Gastrocnemius medialis (tissue), 4 donors: ENCODE data around the gene STAC2. TPM values are rescaled to one million over a fixed set of nuclear protein-coding genes. Genes with fewer than 3 reads are reported as not detected.

Experiments used
- ATAC-seq, 2 donors: fragments of 150-250 bp; one replicate each; pipeline ENCODE4 v1.9.1; 2016
- DNase-seq, 2 donors: peaks; one replicate each; pipeline ENCODE4 v3.0.0-alpha.2; 2019
- H3K27ac ChIP-seq, 4 donors: fragments of 200-600 bp; sonication (generic); 1 replicate in 1 of 4; 2 replicates in 3 of 4; pipeline ENCODE4 v1.5.1; 2016 to 2018; ENCODE audit warnings: mild to moderate bottlenecking in 2 of 4, moderate library complexity in 1 of 4
- H3K27me3 ChIP-seq, 3 donors: fragments of 200-600 bp; sonication (generic) in 2 of 3; 1 replicate in 1 of 3; 2 replicates in 2 of 3; pipeline versions ENCODE4 v1.5.1 to v1.6.0; 2016 to 2019; ENCODE audit warnings: mild to moderate bottlenecking in 1 of 3, moderate library complexity in 1 of 3
- H3K36me3 ChIP-seq, 2 donors: fragments of 200-600 bp; sonication (generic) in 1 of 2; one replicate each; pipeline ENCODE4 v1.5.1; 2017 to 2018
- H3K4me1 ChIP-seq, 2 donors: fragments of 200-600 bp; sonication (generic) in 1 of 2; one replicate each; pipeline ENCODE4 v1.5.1; 2016 to 2017; ENCODE audit warnings: mild to moderate bottlenecking in 2 of 2
- H3K4me3 ChIP-seq, 4 donors: fragments of 200-600 bp; sonication (generic) in 3 of 4; 1 replicate in 1 of 4; 2 replicates in 3 of 4; pipeline ENCODE4 v1.5.1; 2016 to 2019; ENCODE audit warnings: mild to moderate bottlenecking in 2 of 4
- H3K9me3 ChIP-seq, 3 donors: fragments of 200-600 bp; sonication (generic) in 2 of 3; 1 replicate in 1 of 3; 2 replicates in 2 of 3; pipeline ENCODE4 v1.5.1; 2016 to 2019
- POLR2A ChIP-seq, 2 donors: fragments of 450-650 bp; IDR thresholded peaks; one replicate each; pipeline ENCODE4 v1.6.1; 2017; ENCODE audit warnings: antibody characterized with exemption in 2 of 2, mild to moderate bottlenecking in 2 of 2, moderate library complexity in 2 of 2
- in situ Hi-C, 4 donors: fragments of 200-750 bp; cut with MboI; loops; one replicate each; pipeline versions ENCODE4 v1.15.0 to v1.8.0; 2017; ENCODE audit warnings: low sequenced_read_pairs in 4 of 4
- intact Hi-C: fragments of 100-400 bp; cut with DNase I; formaldehyde crosslinking; loops from one replicate; pipeline ENCODE4 v1.15.1; 2023; ENCODE audit warnings: low total_unique reads
- total RNA-seq, 4 donors: library from RNA; depleted of rRNA; stranded (reverse); fragments of >200 nt; gene quantifications; one replicate each; pipeline versions ENCODE4 v1.1.0 to v1.2.3, GENCODE V29; 2016
- TF ChIP-seq, protein P1 (sequence below), 5 experiments: fragments of 450-650 bp in 3 of 5; fragments of 200-600 bp in 2 of 5; sonication (generic) in 2 of 5; IDR thresholded peaks in 4 of 5; conservative IDR thresholded peaks in 1 of 5; 1 replicate in 4 of 5; 2 replicates in 1 of 5; pipeline ENCODE4 v1.5.1; 2016 to 2019; ENCODE audit warnings: antibody characterized with exemption in 5 of 5, mild to moderate bottlenecking in 3 of 5, moderate library complexity in 3 of 5

The STAC2 gene
- total RNA-seq, 4 donors from 2014 or later = not detected

DNA sequence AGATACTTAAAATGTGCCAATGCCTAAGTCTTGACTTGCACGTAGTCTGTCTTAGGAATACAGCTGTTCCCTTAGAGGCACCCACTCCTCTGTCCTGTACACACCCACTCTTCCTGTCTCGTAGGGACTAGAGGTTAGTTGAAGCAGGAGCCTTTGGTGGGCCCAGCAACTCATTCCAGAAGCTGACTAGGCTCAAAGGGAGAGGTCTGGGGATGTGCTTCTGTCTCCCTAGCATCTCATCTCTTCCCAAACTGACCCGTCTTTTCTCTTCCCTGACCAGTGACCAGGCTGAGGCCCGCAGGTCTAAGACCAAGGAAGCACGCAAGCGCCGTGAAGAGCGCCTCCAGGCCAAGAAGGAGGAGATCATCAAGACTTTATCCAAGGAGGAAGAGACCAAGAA, 21.5 kb downstream of the STAC2 start:
- TF ChIP-seq, protein P1, sequence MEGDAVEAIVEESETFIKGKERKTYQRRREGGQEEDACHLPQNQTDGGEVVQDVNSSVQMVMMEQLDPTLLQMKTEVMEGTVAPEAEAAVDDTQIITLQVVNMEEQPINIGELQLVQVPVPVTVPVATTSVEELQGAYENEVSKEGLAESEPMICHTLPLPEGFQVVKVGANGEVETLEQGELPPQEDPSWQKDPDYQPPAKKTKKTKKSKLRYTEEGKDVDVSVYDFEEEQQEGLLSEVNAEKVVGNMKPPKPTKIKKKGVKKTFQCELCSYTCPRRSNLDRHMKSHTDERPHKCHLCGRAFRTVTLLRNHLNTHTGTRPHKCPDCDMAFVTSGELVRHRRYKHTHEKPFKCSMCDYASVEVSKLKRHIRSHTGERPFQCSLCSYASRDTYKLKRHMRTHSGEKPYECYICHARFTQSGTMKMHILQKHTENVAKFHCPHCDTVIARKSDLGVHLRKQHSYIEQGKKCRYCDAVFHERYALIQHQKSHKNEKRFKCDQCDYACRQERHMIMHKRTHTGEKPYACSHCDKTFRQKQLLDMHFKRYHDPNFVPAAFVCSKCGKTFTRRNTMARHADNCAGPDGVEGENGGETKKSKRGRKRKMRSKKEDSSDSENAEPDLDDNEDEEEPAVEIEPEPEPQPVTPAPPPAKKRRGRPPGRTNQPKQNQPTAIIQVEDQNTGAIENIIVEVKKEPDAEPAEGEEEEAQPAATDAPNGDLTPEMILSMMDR (IDR thresholded peaks at IDR 0.05 in 4 of 5, conservative IDR thresholded peaks at IDR 0.05 in 1 of 5) = no peak
- no peak for TF ChIP-seq POLR2A (IDR thresholded peaks at IDR 0.05)
- Histone ChIP-seq H3K27ac (peak overlapping the region in 1 of 4 donors; percentile 24), H3K4me1 (peaks cover 27 to 30% of the 10 kb centered on the region in 2 donors), H3K36me3 (peaks cover 0 to 42% of the 10 kb centered on the region in 2 donors), H3K4me3 (no peak overlapping the region), H3K9me3 (no peaks in the 10 kb centered on the region), H3K27me3 (no peaks in the 10 kb centered on the region)
- no peak for ATAC-seq
- no peak for DNase-seq
- in situ Hi-C loops (no loop called here), intact Hi-C loops (no loop called here)

DNA sequence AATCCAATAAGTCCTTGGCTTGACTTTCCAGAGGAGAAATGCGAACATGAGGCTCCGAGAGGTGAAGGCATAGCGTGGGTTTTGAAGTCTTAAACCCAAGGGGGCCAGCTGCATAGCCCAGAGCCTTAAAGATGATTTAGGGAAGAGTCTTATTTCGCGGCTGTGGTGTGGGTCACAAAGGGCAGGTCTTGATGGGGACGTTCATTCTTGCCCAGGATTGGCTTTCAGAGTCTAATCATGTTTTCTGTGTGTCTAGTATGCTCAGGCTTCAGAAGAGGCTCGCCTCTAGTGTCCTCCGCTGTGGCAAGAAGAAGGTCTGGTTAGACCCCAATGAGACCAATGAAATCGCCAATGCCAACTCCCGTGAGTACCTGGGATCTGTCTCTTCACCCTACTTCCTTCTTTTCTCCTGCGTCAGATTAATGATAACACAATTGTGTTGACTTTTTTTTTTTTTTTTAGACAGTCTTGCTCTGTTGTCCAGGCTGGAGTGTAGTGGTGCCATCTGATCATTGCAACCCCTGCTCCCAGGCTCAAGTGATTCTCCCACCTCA, 24.7 kb downstream of the STAC2 start:
- H3K36me3 ChIP-seq = peaks cover 0 to 42% of the 10 kb centered on the region in 2 donors
- H3K27ac ChIP-seq = peak overlapping the region; percentile 87 to 99 (median 94)
- in situ Hi-C loops (no loop called here), intact Hi-C loops (no loop called here)
- no peaks in the 10 kb centered on the region for H3K9me3 ChIP-seq
- no peak for DNase-seq
- no peak for ATAC-seq
- H3K27me3 ChIP-seq = no peaks in the 10 kb centered on the region
- peak overlapping the region; percentile 79 to 94 (median 84) for H3K4me3 ChIP-seq
- H3K4me1 ChIP-seq = peaks cover 31 to 32% of the 10 kb centered on the region in 2 donors
- TF ChIP-seq, protein P1 (IDR thresholded peaks at IDR 0.05 in 4 of 5, conservative IDR thresholded peaks at IDR 0.05 in 1 of 5) = no peak
- TF ChIP-seq POLR2A (IDR thresholded peaks at IDR 0.05) = no peak

DNA sequence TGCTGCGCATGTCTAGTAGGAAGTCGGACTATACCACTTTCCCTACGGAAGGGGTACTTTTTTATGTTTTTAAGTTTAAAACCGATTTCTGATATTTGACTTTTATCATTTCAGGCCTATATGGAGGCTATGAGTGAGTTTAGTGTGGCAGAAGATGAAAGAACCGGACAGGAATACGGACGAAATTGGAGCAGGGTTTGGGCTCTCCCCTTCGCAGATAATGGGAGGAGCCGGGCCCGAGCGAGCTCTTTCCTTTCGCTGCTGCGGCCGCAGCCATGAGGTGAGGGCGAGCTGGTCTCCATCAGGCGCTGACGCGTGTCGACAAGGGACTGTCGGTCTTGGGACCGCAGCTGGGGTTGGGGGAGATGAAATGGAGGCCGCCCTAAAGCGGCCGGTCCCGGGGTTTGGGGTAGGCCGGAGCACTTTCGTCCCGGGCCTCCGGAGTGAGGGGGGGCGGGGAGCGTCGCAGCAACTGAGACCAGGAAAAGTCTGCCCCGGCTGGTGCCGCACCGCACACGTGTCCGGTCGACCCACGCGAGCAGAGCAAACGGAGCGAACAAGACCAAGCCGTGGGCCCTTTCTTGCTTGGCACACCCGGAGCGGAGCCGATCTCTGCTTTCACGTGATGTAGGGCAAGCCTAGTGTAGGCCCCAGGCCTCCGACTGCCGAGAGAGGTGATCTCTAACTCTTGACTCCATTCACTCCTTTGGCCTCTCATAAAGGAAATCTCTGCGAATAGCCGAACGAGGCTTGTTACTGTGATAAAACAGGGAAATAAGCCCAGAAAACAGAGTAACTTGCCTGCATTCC, 25.5 kb downstream of the STAC2 start, which contains the start of gene RPL19:
RPL19 (plus strand) TSS at position 214 of the 810 bp plus-strand sequence; CDS start at position 276, 62 bp downstream.
- H3K4me1 ChIP-seq = peaks cover 38 to 40% of the 10 kb centered on the region in 2 donors
- intact Hi-C loops = no loop called here
- in situ Hi-C loops = no loop called here

DNA sequence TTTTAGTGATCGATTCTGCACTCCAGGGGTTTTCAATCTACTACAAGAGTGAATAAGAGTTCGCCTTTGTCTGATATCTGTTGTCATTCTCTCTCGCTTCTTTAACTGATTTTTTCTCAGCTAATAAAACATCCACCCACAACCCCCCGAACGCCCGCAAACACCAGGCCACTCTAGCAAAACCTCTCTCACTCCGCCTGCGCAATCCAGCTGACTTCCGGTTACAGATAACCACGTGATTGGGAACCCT, 26.0 kb downstream of the STAC2 start:
- H3K4me3 ChIP-seq = peak overlapping the region; percentile 79 to 94 (median 84)
- no peaks in the 10 kb centered on the region for H3K9me3 ChIP-seq
- H3K36me3 ChIP-seq = peaks cover 0 to 38% of the 10 kb centered on the region in 2 donors
- peak overlapping the region; percentile 87 to 99 (median 94) for H3K27ac ChIP-seq
- intact Hi-C loops (loop anchor here (10.0 kb wide), 2 partner anchors 465 to 1145 kb away; partner anchors contain the start of genes PNMT and TCAP), in situ Hi-C loops (no loop called here)
- H3K27me3 ChIP-seq = no peaks in the 10 kb centered on the region
- ATAC-seq (peak; percentile 69 to 82), DNase-seq (peak; percentile 92)
- peaks cover 44 to 45% of the 10 kb centered on the region in 2 donors for H3K4me1 ChIP-seq
- peak in 1 of 2 donors; percentile 82 for TF ChIP-seq POLR2A (IDR thresholded peaks at IDR 0.05)
- TF ChIP-seq, protein P1 (IDR thresholded peaks at IDR 0.05 in 4 of 5, conservative IDR thresholded peaks at IDR 0.05 in 1 of 5) = no peak

More for the DNA sequence above, 25.5 kb downstream of the STAC2 start, which contains the start of gene RPL19:
- peak within 1 kb of the TSS; percentile 87 to 99 (median 94) for H3K27ac ChIP-seq
- H3K36me3 ChIP-seq = peaks cover 0 to 42% of the 10 kb centered on the region in 2 donors
- TF ChIP-seq POLR2A (IDR thresholded peaks at IDR 0.05) = peak; percentile 85 to 93
- TF ChIP-seq, protein P1 (IDR thresholded peaks at IDR 0.05 in 4 of 5, conservative IDR thresholded peaks at IDR 0.05 in 1 of 5) = no peak
- H3K9me3 ChIP-seq = no peaks in the 10 kb centered on the region
- peak within 1 kb of the TSS; percentile 79 to 94 (median 84) for H3K4me3 ChIP-seq
- H3K27me3 ChIP-seq = no peaks in the 10 kb centered on the region
- DNase-seq (peak; percentile 61 to 65), ATAC-seq (peak; percentile 57 to 61)
